Measurements from ENCODE around the gene KNDC1. TPM values are rescaled to one million over a fixed set of nuclear protein-coding genes. Genes with fewer than 3 reads are reported as not detected.

The KNDC1 gene
- polyA plus RNA-seq, 1 donor from 2014 or later = 4.3 TPM

- no peaks in the 10 kb centered on the region for H3K36me3 ChIP-seq (ENCODE audit: insufficient read depth, low read length)
- no peaks in the 10 kb centered on the region for H4K20me1 ChIP-seq (ENCODE audit: insufficient read depth)
- no peak overlapping the region for H3K27ac ChIP-seq (ENCODE audit: low read length)
- TF ChIP-seq REST (IDR thresholded peaks at IDR 0.05; ENCODE audit: borderline replicate concordance) = no peak
- H3K4me3 ChIP-seq (ENCODE audit: low read length) = no peak overlapping the region
- no peak overlapping the region for H2AFZ ChIP-seq (ENCODE audit: low read depth, low read length)
- H3K79me2 ChIP-seq (replicated peaks; ENCODE audit: insufficient read depth, low read length) = no peaks in the 10 kb centered on the region
- H3K27me3 ChIP-seq (ENCODE audit: insufficient read depth, low read depth, low read length) = no peaks in the 10 kb centered on the region
- H3F3A ChIP-seq (ENCODE audit: insufficient read depth, low read length, poor library complexity, severe bottlenecking) = no peaks in the 10 kb centered on the region
- H3K9ac ChIP-seq (ENCODE audit: low read length) = no peak overlapping the region
- peaks cover 11% of the 10 kb centered on the region for H3K9me3 ChIP-seq (ENCODE audit: low read length)
- no peaks in the 10 kb centered on the region for H3K9me2 ChIP-seq (ENCODE audit: insufficient read depth, low read length)
- H3K4me2 ChIP-seq (ENCODE audit: low read length) = no peak overlapping the region
Measured at GRCh38 chr10:133114251-133114650, 45.8 kb upstream of the KNDC1 start.

- H3K9me3 ChIP-seq (ENCODE audit: low read length) = peaks cover 13% of the 10 kb centered on the region
- no peaks in the 10 kb centered on the region for H3K36me3 ChIP-seq (ENCODE audit: insufficient read depth, low read length)
- H4K20me1 ChIP-seq (ENCODE audit: insufficient read depth) = no peaks in the 10 kb centered on the region
- no peaks in the 10 kb centered on the region for H3K27me3 ChIP-seq (ENCODE audit: insufficient read depth, low read depth, low read length)
- H3K9ac ChIP-seq (ENCODE audit: low read length) = no peak overlapping the region
- TF ChIP-seq EZH2 (IDR thresholded peaks at IDR 0.05; ENCODE audit: borderline replicate concordance, insufficient read depth, low read length, poor library complexity, severe bottlenecking) = no peak
- H3K79me2 ChIP-seq (replicated peaks; ENCODE audit: insufficient read depth, low read length) = no peaks in the 10 kb centered on the region
- no peak overlapping the region for H3K4me3 ChIP-seq (ENCODE audit: low read length)
- no peaks in the 10 kb centered on the region for H3F3A ChIP-seq (ENCODE audit: insufficient read depth, low read length, poor library complexity, severe bottlenecking)
- no peak overlapping the region for H3K27ac ChIP-seq (ENCODE audit: low read length)
- H3K4me2 ChIP-seq (ENCODE audit: low read length) = no peak overlapping the region
- no peak overlapping the region for H2AFZ ChIP-seq (ENCODE audit: low read depth, low read length)
- H3K9me2 ChIP-seq (ENCODE audit: insufficient read depth, low read length) = no peaks in the 10 kb centered on the region
Measured at GRCh38 chr10:133114726-133115452, 45.1 kb upstream of the KNDC1 start.

GRCh38 chr10:133115453-133115842 lies 44.6 kb upstream of the KNDC1 start:
- Histone ChIP-seq H3K9me3 (ENCODE audit: low read length) (peaks cover 13% of the 10 kb centered on the region), H3K27me3 (ENCODE audit: insufficient read depth, low read depth, low read length) (no peaks in the 10 kb centered on the region), H4K20me1 (ENCODE audit: insufficient read depth) (no peaks in the 10 kb centered on the region), H3K9me2 (ENCODE audit: insufficient read depth, low read length) (no peaks in the 10 kb centered on the region), H3K4me3 (ENCODE audit: low read length) (no peak overlapping the region), H3F3A (ENCODE audit: insufficient read depth, low read length, poor library complexity, severe bottlenecking) (no peaks in the 10 kb centered on the region), H3K27ac (ENCODE audit: low read length) (no peak overlapping the region), H3K9ac (ENCODE audit: low read length) (no peak overlapping the region), H3K4me2 (ENCODE audit: low read length) (no peak overlapping the region), H2AFZ (ENCODE audit: low read depth, low read length) (no peak overlapping the region), H3K36me3 (ENCODE audit: insufficient read depth, low read length) (no peaks in the 10 kb centered on the region), H3K79me2 (replicated peaks; ENCODE audit: insufficient read depth, low read length) (no peaks in the 10 kb centered on the region)
- no peak for TF ChIP-seq REST (IDR thresholded peaks at IDR 0.05; ENCODE audit: borderline replicate concordance)
- no peak for TF ChIP-seq CTCF (IDR thresholded peaks at IDR 0.05; ENCODE audit: poor library complexity, severe bottlenecking)
- no peak for TF ChIP-seq POLR2AphosphoS5 (IDR thresholded peaks at IDR 0.05)
- no peak for TF ChIP-seq EP300 (conservative IDR thresholded peaks at IDR 0.05; ENCODE audit: poor library complexity, severe bottlenecking)
- no peak for TF ChIP-seq TAF1 (IDR thresholded peaks at IDR 0.05; ENCODE audit: low read depth)
- no peak for TF ChIP-seq RAD21 (conservative IDR thresholded peaks at IDR 0.05)
- TF ChIP-seq SMC3 (conservative IDR thresholded peaks at IDR 0.05; ENCODE audit: poor library complexity) = no peak
- TF ChIP-seq MXI1 (conservative IDR thresholded peaks at IDR 0.05; ENCODE audit: poor library complexity, severe bottlenecking) = no peak
- TF ChIP-seq EZH2 (IDR thresholded peaks at IDR 0.05; ENCODE audit: borderline replicate concordance, insufficient read depth, low read length, poor library complexity, severe bottlenecking) = no peak
